K562 (cell line): ENCODE measurements around the gene SDE2.

Source experiments
- CCAR2 ChIP-seq: fragments of 200-400 bp; formaldehyde crosslinking; IDR thresholded peaks from 2 replicates; pipeline ENCODE4 v1.6.1; 2017; ENCODE audit warnings: mild to moderate bottlenecking, low read depth, low read length
- CTCF ChIP-seq, 3 experiments: IDR thresholded peaks in 2 of 3; conservative IDR thresholded peaks in 1 of 3; 2 replicates each; pipeline ENCODE4 v1.5.1; 2011 to 2012; ENCODE audit warnings: low read length in 3 of 3, mild to moderate bottlenecking in 3 of 3, control low read depth in 2 of 3, improper control_type of control experiment in 1 of 3, inconsistent platforms in 1 of 3, low read depth in 1 of 3, mixed read lengths in 1 of 3, moderate library complexity in 1 of 3; ENCODE audit not compliant: insufficient read depth in 2 of 3
- HNRNPH1 ChIP-seq: fragments of 200-400 bp; formaldehyde crosslinking; optimal IDR thresholded peaks from 2 replicates; pipeline ENCODE3; 2017; ENCODE audit warnings: low read depth, mild to moderate bottlenecking, low read length, moderate library complexity
- HNRNPLL ChIP-seq: fragments of 200-400 bp; formaldehyde crosslinking; IDR thresholded peaks from 2 replicates; pipeline ENCODE4 v1.6.1; 2017; ENCODE audit warnings: low read length, low read depth, mild to moderate bottlenecking; ENCODE audit not compliant: poor library complexity, severe bottlenecking
- KLF13 ChIP-seq: fragments of 450-650 bp; IDR thresholded peaks from 2 replicates; pipeline ENCODE4 v1.6.1; 2016; ENCODE audit warnings: missing genetic modification characterization, low read depth, mild to moderate bottlenecking, missing compliant biosample characterization, moderate library complexity, borderline replicate concordance
- POLR2A ChIP-seq: fragments of 450-650 bp; conservative IDR thresholded peaks from 2 replicates; pipeline ENCODE4 v1.6.1; 2016
- YY1 ChIP-seq, 3 experiments: IDR thresholded peaks; 2 replicates each; pipeline ENCODE4 v1.6.1; 2011; ENCODE audit warnings: low read length in 2 of 3, mild to moderate bottlenecking in 2 of 3, moderate library complexity in 2 of 3, borderline replicate concordance in 1 of 3, control low read depth in 1 of 3, low read depth in 1 of 3; ENCODE audit not compliant: insufficient read depth in 3 of 3, insufficient replicate concordance in 2 of 3, control insufficient read depth in 1 of 3, insufficient read length in 1 of 3; ENCODE audit errors: extremely low read depth in 1 of 3
- ZNF253 ChIP-seq: fragments of 250-450 bp; sonication (Bioruptor Pico); conservative IDR thresholded peaks from 2 replicates; pipeline ENCODE4 v1.6.1; 2021; ENCODE audit warnings: mild to moderate bottlenecking
- ZNF707 ChIP-seq: fragments of 250-450 bp; sonication (Bioruptor Pico); conservative IDR thresholded peaks from 2 replicates; pipeline ENCODE4 v1.8.0; 2022; ENCODE audit warnings: inconsistent platforms, mild to moderate bottlenecking, moderate library complexity

- TF ChIP-seq HNRNPLL (no peak), CTCF (IDR thresholded peaks at IDR 0.05 in 2 of 3, conservative IDR thresholded peaks at IDR 0.05 in 1 of 3; ENCODE audit: insufficient read depth in 2 of 3, low read depth in 1 of 3, low read length in 3 of 3) (no peak), CCAR2 (no peak), YY1 (IDR thresholded peaks at IDR 0.05; ENCODE audit: borderline replicate concordance in 1 of 3, control insufficient read depth in 1 of 3, extremely low read depth in 1 of 3, insufficient read depth in 3 of 3, insufficient read length in 1 of 3, insufficient replicate concordance in 2 of 3, low read depth in 1 of 3, low read length in 2 of 3) (no peak), KLF13 (tag) (no peak), ZNF707 (CRISPR knock-in tag) (no peak), ZNF253 (CRISPR knock-in tag) (no peak), HNRNPH1 (no peak), POLR2A (no peak)
Observed at GRCh38 chr1:225934711-225935110, 64.4 kb downstream of the SDE2 start.
